Mammary epithelial cell (primary cell): ENCODE measurements around the gene NRDC.

Source experiments
- CTCF ChIP-seq, 2 donors: IDR thresholded peaks in 1 of 2; conservative IDR thresholded peaks in 1 of 2; 2 replicates each; pipeline ENCODE4 v1.5.1; 2011 to 2012; ENCODE audit warnings: inconsistent platforms in 2 of 2, low read length in 2 of 2, mild to moderate bottlenecking in 2 of 2, control low read depth in 1 of 2, low read depth in 1 of 2; ENCODE audit not compliant: insufficient read depth in 1 of 2; ENCODE audit errors: extremely low read depth in 1 of 2
- EZH2 ChIP-seq: IDR thresholded peaks from 2 replicates; pipeline ENCODE4 v1.6.1; 2012; ENCODE audit warnings: low read length, inconsistent platforms, borderline replicate concordance

GRCh38 chr1:51839094-51839493 lies 39.4 kb downstream of the NRDC start:
- TF ChIP-seq CTCF (conservative IDR thresholded peaks at IDR 0.05 in 1 of 2, IDR thresholded peaks at IDR 0.05 in 1 of 2; ENCODE audit: extremely low read depth in 1 of 2, insufficient read depth in 1 of 2, low read depth in 1 of 2, low read length in 2 of 2) (no peak), EZH2 (no peak)
